Bronchial epithelial cell (primary cell): ENCODE data around the gene PDE4B. TPM values are rescaled to one million over a fixed set of nuclear protein-coding genes. Genes with fewer than 3 reads are reported as not detected.
A peak's percentile ranks its signal among the peaks of the same experiment; 100 is the strongest.

Source experiments
- DNase-seq: peaks from one replicate; pipeline ENCODE4 v3.0.0-alpha.2; 2010; ENCODE audit warnings: low read depth
- FAIRE-seq: peaks from 2 replicates; lab custom pipeline; 2011; peaks lifted over from hg19 to GRCh38; lab: Jason Lieb, UNC
- H3K27me3 ChIP-seq: 2 replicates; pipeline ENCODE4 v1.5.1; 2011; ENCODE audit warnings: low read length; ENCODE audit not compliant: control insufficient read depth, insufficient read depth
- H3K36me3 ChIP-seq: 2 replicates; pipeline ENCODE4 v1.5.1; 2011; ENCODE audit warnings: low read length; ENCODE audit not compliant: control insufficient read depth, insufficient read depth
- H3K4me3 ChIP-seq: 2 replicates; pipeline ENCODE4 v1.5.1; 2011; ENCODE audit warnings: mild to moderate bottlenecking, low read depth, low read length, control low read depth
- total RNA-seq: library from RNA; depleted of rRNA; stranded (reverse); fragments of >200 nt; gene quantifications from 2 replicates; pipeline ENCODE4 v1.2.1, GENCODE V29; 2014
- TF ChIP-seq, protein P1 (sequence below): IDR thresholded peaks from 2 replicates; pipeline ENCODE4 v1.5.1; 2011; ENCODE audit warnings: mild to moderate bottlenecking, moderate library complexity, low read length, control low read depth, inconsistent platforms; ENCODE audit not compliant: insufficient read depth, severe bottlenecking

The PDE4B gene
- total RNA-seq, 1 donor from 2014 or later: 0.26 TPM

DNA sequence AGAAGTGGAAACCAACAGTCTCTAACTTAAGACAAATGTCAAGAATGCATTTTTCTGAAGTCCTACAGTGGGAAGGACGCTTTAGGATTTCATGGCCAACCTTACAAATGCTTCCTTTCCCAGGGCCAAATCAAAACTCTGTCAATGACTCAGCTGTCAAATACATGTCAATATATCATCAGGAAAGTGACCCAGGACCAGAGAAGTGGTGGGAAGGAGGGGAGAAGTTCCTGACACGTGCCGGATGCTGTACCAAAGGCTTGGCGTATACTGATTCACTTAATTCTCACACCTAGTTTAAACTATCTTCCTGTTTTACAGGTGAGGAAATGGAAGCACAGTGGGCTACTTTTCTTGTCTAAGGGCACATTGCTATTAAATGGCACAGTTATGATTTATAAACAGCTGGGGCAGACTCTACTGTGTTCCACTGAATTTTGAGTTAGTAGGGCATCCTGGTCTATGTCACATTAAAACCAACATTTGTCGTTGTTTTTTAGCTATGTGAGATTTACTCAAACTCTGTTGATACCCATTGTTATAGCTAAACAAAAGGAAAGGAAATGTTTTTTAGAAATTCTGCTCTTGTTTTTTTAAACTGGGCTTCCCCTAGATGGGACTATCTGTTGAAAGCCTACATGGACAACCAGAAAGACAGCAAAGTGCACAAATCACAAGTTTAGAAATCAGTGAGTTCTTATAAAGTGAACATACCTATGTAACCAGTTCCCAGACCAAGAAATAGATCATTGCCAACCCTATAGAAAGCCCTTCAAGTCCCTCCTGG, 533.1 kb downstream of the PDE4B start:
- H3K27me3 ChIP-seq: no peaks in the 10 kb centered on the region
- no peak for DNase-seq
- TF ChIP-seq, protein P1, sequence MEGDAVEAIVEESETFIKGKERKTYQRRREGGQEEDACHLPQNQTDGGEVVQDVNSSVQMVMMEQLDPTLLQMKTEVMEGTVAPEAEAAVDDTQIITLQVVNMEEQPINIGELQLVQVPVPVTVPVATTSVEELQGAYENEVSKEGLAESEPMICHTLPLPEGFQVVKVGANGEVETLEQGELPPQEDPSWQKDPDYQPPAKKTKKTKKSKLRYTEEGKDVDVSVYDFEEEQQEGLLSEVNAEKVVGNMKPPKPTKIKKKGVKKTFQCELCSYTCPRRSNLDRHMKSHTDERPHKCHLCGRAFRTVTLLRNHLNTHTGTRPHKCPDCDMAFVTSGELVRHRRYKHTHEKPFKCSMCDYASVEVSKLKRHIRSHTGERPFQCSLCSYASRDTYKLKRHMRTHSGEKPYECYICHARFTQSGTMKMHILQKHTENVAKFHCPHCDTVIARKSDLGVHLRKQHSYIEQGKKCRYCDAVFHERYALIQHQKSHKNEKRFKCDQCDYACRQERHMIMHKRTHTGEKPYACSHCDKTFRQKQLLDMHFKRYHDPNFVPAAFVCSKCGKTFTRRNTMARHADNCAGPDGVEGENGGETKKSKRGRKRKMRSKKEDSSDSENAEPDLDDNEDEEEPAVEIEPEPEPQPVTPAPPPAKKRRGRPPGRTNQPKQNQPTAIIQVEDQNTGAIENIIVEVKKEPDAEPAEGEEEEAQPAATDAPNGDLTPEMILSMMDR: no peak
- H3K4me3 ChIP-seq: no peak overlapping the region
- FAIRE-seq: no peak
- no peaks in the 10 kb centered on the region for H3K36me3 ChIP-seq

DNA sequence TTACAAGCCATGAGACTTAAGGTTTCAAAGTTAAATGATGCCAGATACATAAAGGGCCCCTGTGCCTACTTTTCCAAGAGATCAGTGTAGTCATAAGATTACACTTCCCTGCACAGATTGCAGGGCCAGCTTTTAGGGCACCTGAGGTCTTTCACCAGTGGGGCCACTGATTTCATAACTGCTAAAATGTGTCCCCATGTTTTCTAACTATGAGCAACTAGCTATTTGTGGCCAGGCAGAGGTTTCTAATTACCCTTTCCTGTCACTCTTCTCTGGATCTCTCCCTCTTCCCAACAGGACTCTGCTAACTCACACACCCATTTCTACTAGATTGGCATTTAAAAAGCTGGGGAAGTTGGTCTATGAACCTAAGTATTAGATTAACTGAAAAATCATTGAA, 534.2 kb downstream of the PDE4B start:
- Histone ChIP-seq H3K36me3 (no peaks in the 10 kb centered on the region), H3K4me3 (no peak overlapping the region), H3K27me3 (no peaks in the 10 kb centered on the region)
- no peak for FAIRE-seq
- TF ChIP-seq, protein P1: no peak
- DNase-seq: no peak

DNA sequence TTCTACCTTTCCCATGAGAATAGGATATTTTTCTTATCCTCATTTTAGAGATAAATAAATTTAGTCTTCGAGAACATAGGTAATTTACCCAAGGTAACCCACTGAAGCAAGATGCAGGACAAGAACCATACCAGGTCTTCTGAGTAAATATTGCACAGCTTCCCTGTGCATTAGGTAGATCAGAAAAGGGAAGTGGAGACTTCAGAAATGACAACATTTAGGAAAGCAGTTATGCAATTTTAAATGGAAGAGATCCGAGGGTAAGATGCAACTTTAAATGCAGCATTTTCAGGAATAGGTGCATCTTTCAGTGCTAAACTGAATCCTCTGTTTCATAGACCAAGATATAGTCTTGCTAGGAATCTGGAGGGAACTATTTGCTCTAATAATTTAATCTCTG, 534.9 kb downstream of the PDE4B start:
- Histone ChIP-seq H3K27me3 (no peaks in the 10 kb centered on the region), H3K4me3 (no peak overlapping the region), H3K36me3 (no peaks in the 10 kb centered on the region)
- FAIRE-seq (no peak), DNase-seq (no peak)
- TF ChIP-seq, protein P1: no peak

DNA sequence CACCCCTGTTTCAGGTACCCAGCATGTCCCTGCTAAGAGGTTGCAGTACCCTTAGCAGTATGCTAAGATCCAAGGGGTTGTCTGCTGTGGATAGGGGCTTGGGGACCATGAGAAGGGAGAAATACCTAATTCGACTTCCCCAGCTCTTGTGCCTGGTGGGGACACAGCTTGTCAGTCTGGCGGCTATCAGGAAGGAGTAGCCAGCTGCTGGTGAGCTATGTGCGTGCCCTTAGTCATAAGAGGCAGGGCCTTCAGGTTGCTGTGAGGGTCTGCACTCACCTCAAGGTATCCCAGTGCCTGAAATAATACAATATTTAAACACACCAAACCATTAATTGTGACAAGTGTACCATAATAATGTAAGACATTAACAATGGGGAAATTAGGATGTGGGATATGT, 536.2 kb downstream of the PDE4B start:
- FAIRE-seq (no peak), DNase-seq (no peak)
- TF ChIP-seq, protein P1: no peak
- no peak overlapping the region for H3K4me3 ChIP-seq
- H3K27me3 ChIP-seq: no peaks in the 10 kb centered on the region
- H3K36me3 ChIP-seq: no peaks in the 10 kb centered on the region

DNA sequence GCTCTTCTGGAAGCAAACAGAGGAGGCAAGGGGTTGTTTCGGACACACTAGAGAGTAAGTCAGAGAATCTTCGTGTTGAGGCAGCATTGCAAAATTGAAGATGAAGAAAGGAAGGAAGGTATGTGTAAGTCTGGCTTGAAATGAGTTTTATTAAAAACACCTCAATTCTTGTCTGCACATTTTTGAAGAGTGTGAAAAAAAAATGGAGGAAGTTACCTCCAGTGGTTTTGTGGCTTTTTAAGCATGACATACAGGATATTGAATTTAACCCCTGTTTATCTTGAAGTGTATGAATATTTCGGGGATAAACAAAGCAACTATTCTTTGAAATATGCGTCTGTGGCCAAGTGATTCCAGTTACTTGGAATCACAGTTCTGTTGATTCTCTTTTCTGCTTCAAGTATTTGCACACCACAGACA, 538.0 kb downstream of the PDE4B start:
- no peaks in the 10 kb centered on the region for H3K36me3 ChIP-seq
- DNase-seq: peak; percentile 26
- FAIRE-seq: no peak
- TF ChIP-seq, protein P1: no peak
- no peak overlapping the region for H3K4me3 ChIP-seq
- H3K27me3 ChIP-seq: no peaks in the 10 kb centered on the region
